VCaP (cell line): Measurements from ENCODE around the gene LORICRIN.
A peak's percentile ranks its signal among the peaks of the same experiment; 100 is the strongest.

Experiments used
- H3K27ac ChIP-seq: fragments of 450-650 bp; 2 replicates; pipeline ENCODE4 v1.5.1; 2017
- CTCF ChIP-seq: fragments of 450-650 bp; conservative IDR thresholded peaks from 2 replicates; pipeline ENCODE4 v1.5.1; 2017; ENCODE audit warnings: mild to moderate bottlenecking, moderate library complexity

LORICRIN gene

GRCh38 chr1:153233448-153233847 is 26.0 kb upstream of the LORICRIN start:
- TF ChIP-seq CTCF = no peak
- H3K27ac ChIP-seq = no peak overlapping the region

GRCh38 chr1:153238527-153238926 is 21.0 kb upstream of the LORICRIN start:
- H3K27ac ChIP-seq = no peak overlapping the region
- TF ChIP-seq CTCF = 0 out of 2 replicates have a peak, but pooled peaks have one; percentile 18

DNA sequence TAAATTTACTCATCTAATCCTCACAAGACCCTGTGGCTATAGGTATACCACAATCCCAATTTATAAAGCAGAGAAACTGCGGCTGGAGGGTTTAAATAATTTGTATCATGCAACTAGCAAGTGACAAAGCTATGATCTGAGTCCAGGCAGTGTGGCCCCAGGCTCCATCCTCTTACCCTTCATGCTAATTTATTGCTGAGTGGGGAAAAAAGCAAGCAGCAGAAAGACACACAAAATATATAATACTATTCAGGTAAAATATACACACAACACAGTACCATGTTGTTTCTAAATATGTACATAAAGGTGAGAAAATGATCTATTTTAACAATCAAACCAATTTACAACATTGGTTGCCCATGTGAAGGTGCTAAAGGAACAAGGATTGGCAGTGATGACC is 17.3 kb upstream of the LORICRIN start:
- no peak for TF ChIP-seq CTCF
- no peak overlapping the region for H3K27ac ChIP-seq

- no peak overlapping the region for H3K27ac ChIP-seq
- TF ChIP-seq CTCF = no peak
Observed at GRCh38 chr1:153245466-153245865, 14.0 kb upstream of the LORICRIN start.

GRCh38 chr1:153246018-153246417 is 13.5 kb upstream of the LORICRIN start:
- TF ChIP-seq CTCF = no peak
- H3K27ac ChIP-seq = no peak overlapping the region

GRCh38 chr1:153246825-153247224 is 12.7 kb upstream of the LORICRIN start:
- H3K27ac ChIP-seq = no peak overlapping the region
- TF ChIP-seq CTCF = no peak

DNA sequence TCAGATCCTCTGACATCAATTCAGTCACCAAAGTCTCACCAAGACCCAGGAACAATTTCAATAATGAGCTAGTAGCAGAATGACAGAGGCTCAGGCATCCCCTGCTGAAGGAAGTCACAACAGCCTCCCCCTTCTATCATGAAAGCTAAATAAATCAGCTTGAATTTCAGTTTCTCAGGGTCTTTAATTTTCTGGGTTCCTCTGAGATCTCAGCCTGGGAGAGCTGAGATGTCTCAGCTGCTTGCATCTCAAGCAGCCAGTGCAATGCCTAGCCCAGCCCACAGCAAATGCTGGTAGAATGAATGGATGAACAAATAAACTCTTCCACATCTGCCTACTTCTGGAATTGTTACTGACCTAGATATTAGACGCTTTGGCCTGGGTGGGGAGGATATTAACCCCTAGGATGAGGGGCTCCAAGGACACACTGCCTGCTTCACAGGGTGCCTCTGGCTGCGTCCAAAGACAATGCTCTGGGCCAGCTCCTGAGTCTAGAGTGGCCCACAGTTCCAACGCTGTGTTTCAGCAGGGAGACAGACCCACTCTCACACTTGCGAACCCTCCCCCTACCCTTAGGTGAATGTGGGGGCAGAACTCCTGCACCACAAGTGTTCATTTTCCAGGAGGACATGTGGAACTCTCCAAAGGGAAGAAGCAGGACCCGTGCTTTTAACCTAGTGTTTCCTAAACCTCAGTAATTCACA is 11.2 kb upstream of the LORICRIN start:
- no peak for TF ChIP-seq CTCF
- no peak overlapping the region for H3K27ac ChIP-seq
